GM21423 (cell line): ENCODE measurements around the gene TCP10L.
"Not testable (repeated sequence)": the region's sequence is repeated elsewhere in the genome, so short reads cannot be mapped to it uniquely, and the experiment has no call there.

Experiments
- ATAC-seq: cut with Tn5 transposase; IDR thresholded peaks from one replicate; pipeline ENCODE4 v1.9.1; 2021; ENCODE audit warnings: mild to moderate bottlenecking, moderate library complexity; ENCODE audit not compliant: unreplicated experiment

The TCP10L gene

DNA sequence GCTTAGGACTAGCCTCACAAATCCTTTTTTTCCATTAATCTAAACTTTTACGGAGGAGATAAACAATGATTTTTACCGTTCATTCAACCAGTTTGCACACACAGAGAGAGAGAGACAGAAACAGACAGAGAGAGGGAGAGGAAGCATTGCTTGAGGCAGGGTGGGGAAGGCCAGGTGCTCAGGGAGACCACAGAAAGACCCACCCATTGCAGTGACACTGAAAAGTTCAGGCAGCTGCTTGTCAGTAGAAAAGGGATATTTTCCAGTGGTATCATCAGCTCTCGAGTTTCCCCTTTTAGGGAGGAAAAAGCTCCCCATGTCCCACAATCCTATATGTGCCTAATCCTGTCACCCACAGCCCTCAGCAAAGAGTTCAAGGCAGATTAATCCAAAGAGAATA, 27.2 kb downstream of the TCP10L start:
- ATAC-seq = no peak

DNA sequence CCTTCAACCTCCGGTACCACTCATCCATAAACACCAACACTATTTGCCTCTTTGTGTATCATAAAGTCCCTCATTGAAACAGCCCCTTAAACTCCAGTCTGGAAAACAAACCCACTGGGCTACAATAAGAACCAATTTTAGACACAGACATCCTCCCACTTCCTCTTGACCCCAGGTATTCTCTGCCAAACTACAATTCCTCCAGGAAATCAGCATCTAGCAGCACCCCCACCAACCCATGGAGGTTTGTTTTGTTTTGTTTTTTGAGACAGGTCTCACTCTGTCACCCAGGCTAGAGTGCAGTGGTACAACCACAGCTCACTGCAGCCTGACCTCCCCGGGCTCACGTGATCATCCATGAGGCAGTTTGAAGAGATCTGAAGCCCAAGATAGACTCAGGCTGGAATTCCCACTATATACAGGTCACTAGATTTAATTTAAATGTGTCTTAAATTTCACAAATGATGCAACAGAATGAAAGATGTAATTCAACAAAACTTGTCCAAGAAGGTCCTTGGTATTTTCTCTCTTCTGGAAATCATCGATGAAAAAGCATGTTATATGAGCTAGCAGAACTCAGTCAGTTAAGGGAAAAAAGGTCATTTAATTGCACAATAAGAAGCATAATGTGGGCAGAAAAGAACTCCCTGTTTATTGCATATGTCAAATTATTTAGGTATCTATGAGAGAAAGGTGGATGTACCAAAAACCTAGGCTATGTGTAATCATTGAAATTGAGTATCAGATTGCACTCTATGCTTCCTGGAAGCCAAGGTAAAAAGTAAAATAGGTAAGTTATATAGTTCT, 30.3 kb downstream of the TCP10L start:
- no peak for ATAC-seq

DNA sequence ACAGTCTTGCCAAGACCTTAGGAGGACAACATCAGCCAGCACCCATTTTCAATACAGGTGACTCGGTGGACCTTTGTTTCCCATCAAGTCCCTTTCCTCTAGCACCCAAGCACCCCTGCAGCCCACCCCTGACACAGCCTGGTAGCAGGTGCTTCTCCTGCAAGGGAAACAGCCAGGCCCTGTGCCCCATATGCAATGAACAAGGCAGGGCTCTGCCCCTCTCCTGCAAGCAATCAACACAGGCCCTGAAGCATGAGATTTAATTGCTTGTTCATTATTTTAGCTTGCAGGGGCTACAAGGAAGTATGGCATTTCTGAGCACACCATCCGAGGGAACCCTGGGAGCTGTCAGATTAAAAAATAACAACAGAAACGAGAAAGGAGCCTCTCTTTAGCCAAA, 35.4 kb downstream of the TCP10L start:
- ATAC-seq = no peak

GRCh38 chr21:32549440-32549839, 35.9 kb downstream of the TCP10L start:
- ATAC-seq = no peak

DNA sequence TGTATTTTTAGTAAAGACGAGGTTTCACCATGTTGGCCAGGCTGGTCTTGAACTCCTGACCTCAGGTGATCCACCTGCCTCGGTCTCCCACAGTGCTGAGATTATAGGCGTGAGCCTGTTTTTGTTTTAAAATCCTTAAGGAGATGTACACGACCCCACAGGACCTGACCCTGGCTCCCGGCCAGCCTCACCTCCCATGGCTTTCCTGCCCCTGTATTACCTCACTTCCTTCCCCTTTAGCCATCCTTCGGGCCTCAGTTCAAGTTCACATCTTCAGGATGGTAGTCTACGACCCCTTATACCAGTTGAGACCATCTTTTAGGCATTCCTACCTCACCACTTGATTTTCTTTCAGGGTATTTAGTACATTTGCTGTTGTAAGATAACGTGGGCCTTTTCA, 36.3 kb downstream of the TCP10L start:
- ATAC-seq = no peak

DNA sequence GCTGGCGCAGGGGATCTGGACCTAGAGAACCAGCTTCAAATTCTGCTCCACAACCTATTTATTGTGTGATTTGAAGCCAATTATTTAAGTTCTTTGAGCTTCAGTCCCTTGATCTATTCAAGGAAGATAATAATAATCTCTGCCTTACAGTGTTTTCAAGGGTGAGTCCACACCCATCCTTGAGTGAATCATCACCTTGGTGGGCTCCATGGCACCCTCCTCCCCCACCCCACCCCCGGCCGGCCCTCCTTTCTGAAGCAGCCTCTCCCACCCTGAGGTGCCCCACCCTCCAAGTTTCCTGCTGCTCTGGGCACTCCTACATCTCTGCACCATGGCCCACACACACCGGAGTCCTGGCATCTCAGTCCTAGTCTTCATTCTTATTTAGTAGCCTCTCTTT, 38.3 kb downstream of the TCP10L start:
- ATAC-seq = no peak

GRCh38 chr21:32545948-32546441, 39.3 kb downstream of the TCP10L start:
- ATAC-seq = no peak

GRCh38 chr21:32544697-32545096, 40.6 kb downstream of the TCP10L start:
- no peak for ATAC-seq

- ATAC-seq = no peak
Observed at GRCh38 chr21:32543975-32544374, 41.3 kb downstream of the TCP10L start.

DNA sequence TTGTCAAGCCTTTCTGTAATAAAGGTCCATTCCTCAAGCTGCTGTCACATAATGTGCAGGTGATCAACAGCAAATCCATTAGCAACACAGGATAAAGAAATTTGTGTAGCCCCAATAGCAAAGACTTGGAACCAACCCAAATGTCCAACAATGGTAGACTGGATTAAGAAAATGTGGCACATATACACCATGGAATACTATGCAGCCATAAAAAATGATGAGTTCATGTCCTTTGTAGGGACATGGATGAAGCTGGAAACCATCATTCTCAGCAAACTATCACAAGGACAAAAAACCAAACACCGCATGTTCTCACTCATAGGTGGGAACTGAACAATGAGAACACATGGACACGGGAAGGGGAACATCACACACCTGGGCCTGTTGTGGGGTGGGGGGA, 42.3 kb downstream of the TCP10L start:
- not testable (repeated sequence) for ATAC-seq

DNA sequence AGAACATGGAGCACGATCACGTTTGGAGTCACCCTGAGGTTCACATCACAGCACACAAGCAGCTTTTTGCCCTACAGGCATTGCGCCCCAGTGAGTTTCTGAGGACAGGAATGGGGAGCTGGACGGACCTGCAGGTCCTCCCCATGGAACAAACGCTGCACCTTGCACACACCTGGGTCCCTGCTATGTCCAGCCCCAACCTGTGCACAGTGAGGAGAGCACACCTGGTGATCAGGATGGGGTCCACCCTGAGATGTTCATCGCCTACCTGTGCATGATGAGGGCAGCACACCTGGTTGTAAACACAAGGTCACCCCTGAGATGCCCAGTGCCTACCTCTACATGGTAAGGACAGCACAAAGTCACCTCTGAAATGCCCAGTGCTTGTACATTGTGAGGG, 45.9 kb downstream of the TCP10L start:
- no peak for ATAC-seq

DNA sequence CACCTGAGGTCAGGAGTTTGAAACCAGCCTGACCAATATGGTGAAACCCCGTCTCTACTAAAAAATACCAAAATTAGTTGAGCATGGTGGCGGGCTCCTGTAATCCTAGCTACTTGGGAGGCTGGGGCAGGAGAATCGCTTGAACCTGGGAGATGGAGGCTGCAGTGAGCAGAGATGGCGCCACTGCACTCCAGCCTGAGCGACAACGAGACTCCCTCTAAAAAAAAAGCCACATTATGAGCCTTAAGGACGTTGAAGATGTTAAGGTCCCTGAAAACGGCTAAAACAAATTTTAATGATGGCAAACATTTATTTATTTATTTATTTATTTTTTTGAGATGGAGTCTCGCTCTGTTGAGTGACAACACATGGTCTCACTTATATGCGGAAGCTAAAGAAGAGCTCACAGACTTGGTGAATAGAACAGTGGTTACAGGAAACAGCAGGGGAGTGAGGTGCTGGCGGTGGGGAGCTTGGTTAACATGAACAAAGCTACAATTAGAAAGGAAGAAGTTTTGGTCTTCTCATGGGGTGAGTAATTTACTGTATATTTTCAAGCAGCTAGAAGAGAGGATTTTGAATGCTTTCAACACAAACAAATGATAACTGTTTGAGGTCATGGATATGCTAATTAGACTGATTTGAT, 47.1 kb downstream of the TCP10L start:
- ATAC-seq = no peak

DNA sequence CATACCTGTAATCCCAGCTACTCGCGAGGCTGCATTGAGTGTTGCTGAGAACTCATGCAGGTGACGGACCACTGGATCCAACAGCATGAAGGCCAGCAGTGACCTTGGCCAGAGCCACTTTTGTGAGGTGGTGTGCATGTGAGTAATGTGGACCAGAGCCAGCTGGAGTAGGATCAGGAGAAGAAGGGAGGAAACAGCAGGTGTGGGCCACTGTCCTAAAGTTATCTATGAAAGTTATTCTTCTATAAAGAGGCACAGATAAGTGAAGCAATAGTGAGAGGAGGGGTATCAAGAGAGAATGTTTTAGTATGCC, 47.8 kb downstream of the TCP10L start:
- no peak for ATAC-seq

- ATAC-seq = no peak
Observed at GRCh38 chr21:32535612-32536011, 49.7 kb downstream of the TCP10L start.

DNA sequence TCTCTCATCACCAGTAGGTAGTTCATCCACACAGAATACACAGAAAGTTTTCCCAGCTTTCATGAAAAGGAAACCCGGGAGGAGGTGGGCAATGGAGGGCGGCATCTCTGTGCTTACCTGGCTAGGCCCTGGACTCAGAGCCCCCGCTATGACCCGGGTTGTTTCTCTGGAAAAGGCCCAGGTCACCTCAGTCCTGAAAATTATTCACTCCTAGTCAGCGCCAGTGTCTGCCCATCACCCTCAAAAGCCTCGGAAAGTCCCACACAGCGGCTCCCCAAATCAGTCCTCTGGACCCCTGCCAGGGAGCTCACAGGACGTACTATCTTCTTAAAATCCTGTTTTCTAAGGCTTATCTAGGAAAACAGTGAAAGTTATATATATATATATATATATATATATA, 51.2 kb downstream of the TCP10L start:
- ATAC-seq = no peak

GRCh38 chr21:32533611-32534010, 51.7 kb downstream of the TCP10L start:
- ATAC-seq = no peak

GRCh38 chr21:32533053-32533452, 52.3 kb downstream of the TCP10L start:
- no peak for ATAC-seq

- ATAC-seq = no peak
Observed at GRCh38 chr21:32532636-32533035, 52.7 kb downstream of the TCP10L start.

DNA sequence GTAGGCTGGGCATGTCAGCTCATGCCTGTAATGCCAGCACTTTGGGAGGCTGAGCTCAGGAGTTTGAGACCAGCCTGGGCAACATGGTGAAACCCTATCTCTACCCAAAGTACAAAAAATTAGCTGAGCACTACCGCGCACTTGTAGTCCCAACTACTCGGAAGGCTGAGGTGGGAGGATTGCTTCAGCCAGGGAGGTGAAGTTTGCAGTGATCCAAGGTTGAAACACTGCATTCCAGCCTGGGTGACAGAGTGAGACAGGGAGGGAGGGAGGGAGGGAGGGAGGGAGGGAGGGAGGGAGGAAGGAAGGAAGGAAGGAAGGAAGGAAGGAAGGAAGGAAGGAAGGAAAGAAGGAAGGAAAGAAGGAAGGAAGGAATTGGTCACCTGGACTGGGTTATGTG, 53.8 kb downstream of the TCP10L start:
- ATAC-seq = not testable (repeated sequence)

- not testable (repeated sequence) for ATAC-seq
Observed at GRCh38 chr21:32530809-32531208, 54.5 kb downstream of the TCP10L start.

GRCh38 chr21:32529679-32530078, 55.6 kb downstream of the TCP10L start:
- no peak for ATAC-seq

DNA sequence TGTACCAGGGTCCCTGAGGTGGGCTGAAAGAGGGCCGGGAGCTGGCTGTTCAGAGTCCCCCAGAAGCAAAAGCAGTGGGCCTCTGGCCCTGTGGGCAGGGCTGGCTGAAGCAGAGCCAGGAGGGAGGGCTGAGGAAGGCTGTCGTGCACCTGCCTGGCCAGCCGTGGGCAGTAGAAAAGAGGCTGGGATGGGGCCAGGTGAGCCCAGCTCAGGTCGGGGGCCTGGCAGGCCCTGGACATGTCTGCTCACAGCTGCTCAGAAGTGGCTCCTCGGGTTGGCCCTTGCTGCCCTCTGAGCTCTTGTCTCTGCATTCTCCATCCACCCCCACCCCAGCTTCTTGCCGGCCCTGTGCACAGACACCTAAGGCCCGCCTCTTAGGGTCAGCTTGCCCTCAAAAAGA, 60.0 kb downstream of the TCP10L start:
- no peak for ATAC-seq
